Fibroblast of pulmonary artery (primary cell): ENCODE measurements around the gene NOA1.
"Not testable (repeated sequence)": the region's sequence is repeated elsewhere in the genome, so short reads cannot be mapped to it uniquely, and the experiment has no call there.

Experiments used
- DNase-seq: peaks from one replicate; pipeline ENCODE4 v3.0.0-alpha.2; 2010; ENCODE audit warnings: low read depth
- H3K4me3 ChIP-seq: replicated peaks from 2 replicates; pipeline ENCODE4 v1.5.1; 2011; ENCODE audit warnings: low read depth, mild to moderate bottlenecking, control low read depth, low read length, moderate library complexity
- TF ChIP-seq, protein P1 (sequence below): IDR thresholded peaks from 2 replicates; pipeline ENCODE4 v1.5.1; 2011; ENCODE audit warnings: mild to moderate bottlenecking, control low read depth, low read length, inconsistent platforms; ENCODE audit errors: missing control alignments

Gene NOA1

GRCh38 chr4:56959100-56959499, 18.3 kb downstream of the NOA1 start:
- no peak overlapping the region for H3K4me3 ChIP-seq
- TF ChIP-seq, protein P1, sequence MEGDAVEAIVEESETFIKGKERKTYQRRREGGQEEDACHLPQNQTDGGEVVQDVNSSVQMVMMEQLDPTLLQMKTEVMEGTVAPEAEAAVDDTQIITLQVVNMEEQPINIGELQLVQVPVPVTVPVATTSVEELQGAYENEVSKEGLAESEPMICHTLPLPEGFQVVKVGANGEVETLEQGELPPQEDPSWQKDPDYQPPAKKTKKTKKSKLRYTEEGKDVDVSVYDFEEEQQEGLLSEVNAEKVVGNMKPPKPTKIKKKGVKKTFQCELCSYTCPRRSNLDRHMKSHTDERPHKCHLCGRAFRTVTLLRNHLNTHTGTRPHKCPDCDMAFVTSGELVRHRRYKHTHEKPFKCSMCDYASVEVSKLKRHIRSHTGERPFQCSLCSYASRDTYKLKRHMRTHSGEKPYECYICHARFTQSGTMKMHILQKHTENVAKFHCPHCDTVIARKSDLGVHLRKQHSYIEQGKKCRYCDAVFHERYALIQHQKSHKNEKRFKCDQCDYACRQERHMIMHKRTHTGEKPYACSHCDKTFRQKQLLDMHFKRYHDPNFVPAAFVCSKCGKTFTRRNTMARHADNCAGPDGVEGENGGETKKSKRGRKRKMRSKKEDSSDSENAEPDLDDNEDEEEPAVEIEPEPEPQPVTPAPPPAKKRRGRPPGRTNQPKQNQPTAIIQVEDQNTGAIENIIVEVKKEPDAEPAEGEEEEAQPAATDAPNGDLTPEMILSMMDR: no peak
- DNase-seq: no peak

DNA sequence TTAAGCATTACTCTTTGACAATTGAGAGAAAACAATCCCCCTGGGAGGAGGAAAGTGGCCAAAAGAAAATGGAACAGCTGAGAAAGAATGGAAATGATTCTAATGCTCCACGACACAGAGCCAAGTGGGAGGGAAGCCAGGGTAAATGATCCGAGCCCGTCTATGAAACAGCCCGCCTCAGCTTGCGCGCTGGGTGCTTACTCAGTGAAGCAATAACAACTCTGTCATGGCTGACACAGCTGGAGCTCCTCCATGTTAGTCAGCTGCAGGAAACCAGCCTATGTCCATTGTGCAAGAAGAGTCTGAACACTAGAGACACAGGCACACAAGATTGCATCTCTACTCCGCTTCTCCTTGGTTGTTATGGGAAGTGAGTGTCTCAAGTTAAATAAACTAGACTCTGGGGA, 19.3 kb downstream of the NOA1 start:
- peak; percentile 99 for DNase-seq
- TF ChIP-seq, protein P1: no peak
- H3K4me3 ChIP-seq: peak overlapping the region; percentile 35

GRCh38 chr4:56953680-56954520, 23.5 kb downstream of the NOA1 start:
- no peak for DNase-seq
- no peak overlapping the region for H3K4me3 ChIP-seq
- TF ChIP-seq, protein P1: no peak

GRCh38 chr4:56941403-56941802, 36.0 kb downstream of the NOA1 start:
- DNase-seq: no peak
- TF ChIP-seq, protein P1: no peak
- no peak overlapping the region for H3K4me3 ChIP-seq

- TF ChIP-seq, protein P1: no peak
- no peak for DNase-seq
- H3K4me3 ChIP-seq: no peak overlapping the region
Measured at GRCh38 chr4:56940971-56941370, 36.4 kb downstream of the NOA1 start.

DNA sequence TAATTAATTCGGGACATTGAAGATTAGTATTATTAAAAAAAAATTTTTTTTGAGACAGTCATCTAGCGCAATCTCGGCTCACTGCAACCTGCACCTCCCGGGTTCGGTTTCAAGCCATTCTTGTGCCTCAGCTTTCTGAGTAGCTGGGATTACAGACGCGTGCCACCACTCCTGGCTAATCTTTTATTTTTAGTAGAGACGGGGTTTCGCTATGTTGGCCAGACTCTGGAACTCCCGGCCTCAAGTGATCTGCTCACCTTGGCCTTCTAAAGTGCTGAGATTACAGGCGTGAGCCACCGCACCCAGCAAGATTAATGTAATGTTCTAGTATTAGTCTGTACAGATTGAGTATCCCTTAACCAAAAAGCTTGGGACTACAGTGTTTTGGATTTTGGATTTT, 37.0 kb downstream of the NOA1 start:
- DNase-seq: no peak
- TF ChIP-seq, protein P1: no peak
- H3K4me3 ChIP-seq: no peak overlapping the region

DNA sequence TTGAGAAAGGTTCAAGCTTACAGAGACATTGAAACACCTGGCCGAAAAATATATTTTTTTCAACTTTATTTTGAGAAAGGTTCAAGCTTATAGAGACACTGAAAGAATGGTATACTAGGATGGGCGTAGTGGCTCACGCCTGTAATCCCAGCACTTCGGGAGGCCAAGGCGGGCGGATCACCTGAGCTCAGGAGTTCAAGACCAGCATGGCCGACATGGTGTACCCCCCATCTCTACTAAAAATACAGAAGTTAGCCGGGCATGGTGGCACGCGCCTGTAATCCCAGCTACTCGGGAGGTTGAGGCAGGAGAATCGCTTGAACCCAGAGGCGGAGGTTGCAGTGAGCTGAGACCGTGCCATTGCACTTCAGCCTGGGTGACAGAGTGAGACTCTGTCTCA, 37.6 kb downstream of the NOA1 start:
- not testable (repeated sequence) for DNase-seq, H3K4me3 ChIP-seq
